GM23338 (cell line): ENCODE results near the gene SERPINC1. TPM values are rescaled to one million over a fixed set of nuclear protein-coding genes. Genes with fewer than 3 reads are reported as not detected.

Experiments
- ATAC-seq: fragments of 200-7000 bp; cut with Tn5 transposase; 3 replicates; pipeline ENCODE4 v1.9.1; 2020
- DNase-seq: peaks from one replicate; pipeline ENCODE4 v3.0.0-alpha.2; 2015; ENCODE audit warnings: low spot score
- H2AFZ ChIP-seq: fragments of 200-600 bp; sonication (generic); 2 replicates; pipeline ENCODE4 v1.8.0; 2016; ENCODE audit warnings: antibody characterized with exemption, mild to moderate bottlenecking, moderate library complexity
- H3F3A ChIP-seq: fragments of 200-600 bp; sonication (generic); replicated peaks from 2 replicates; pipeline ENCODE4 v1.8.0; 2017; ENCODE audit warnings: antibody characterized with exemption, mixed run types, low read depth
- H3K27ac ChIP-seq: fragments of 200-600 bp; sonication (generic); 2 replicates; pipeline ENCODE4 v1.6.1; 2016; ENCODE audit warnings: low read depth
- H3K27me3 ChIP-seq: fragments of 200-600 bp; sonication (generic); 2 replicates; pipeline ENCODE4 v1.8.0; 2016; ENCODE audit warnings: mild to moderate bottlenecking, mixed run types, moderate library complexity; ENCODE audit not compliant: insufficient read depth
- H3K36me3 ChIP-seq: fragments of 200-600 bp; sonication (generic); 2 replicates; pipeline ENCODE4 v1.8.0; 2016; ENCODE audit warnings: mild to moderate bottlenecking; ENCODE audit not compliant: insufficient read depth
- H3K4me1 ChIP-seq: fragments of 200-600 bp; sonication (generic); 2 replicates; pipeline ENCODE4 v1.8.0; 2016; ENCODE audit warnings: mild to moderate bottlenecking, moderate library complexity; ENCODE audit not compliant: insufficient read depth
- H3K4me2 ChIP-seq: fragments of 200-600 bp; sonication (generic); 2 replicates; pipeline ENCODE4 v1.7.1; 2017; ENCODE audit warnings: mixed run types
- H3K4me3 ChIP-seq: fragments of 200-600 bp; sonication (generic); 2 replicates; pipeline ENCODE4 v1.6.1; 2016; ENCODE audit warnings: mixed run types
- H3K79me2 ChIP-seq: fragments of 200-600 bp; sonication (generic); replicated peaks from 2 replicates; pipeline ENCODE4 v1.8.0; 2017; ENCODE audit warnings: mild to moderate bottlenecking; ENCODE audit not compliant: insufficient read depth
- H3K9me2 ChIP-seq: fragments of 200-600 bp; sonication (generic); 2 replicates; pipeline ENCODE4 v1.8.0; 2017; ENCODE audit not compliant: insufficient read depth
- H4K20me1 ChIP-seq: fragments of 200-600 bp; sonication (generic); replicated peaks from 2 replicates; pipeline ENCODE4 v1.8.0; 2017; ENCODE audit warnings: mild to moderate bottlenecking; ENCODE audit not compliant: insufficient read depth
- H3K27ac Mint-ChIP-seq: 2 replicates; pipeline ENCODE4 v1.8.0; 2020; ENCODE audit warnings: inconsistent platforms, mild to moderate bottlenecking, moderate library complexity, mixed read lengths
- H3K27me3 Mint-ChIP-seq: 3 replicates; pipeline ENCODE4 v1.8.0; 2022; ENCODE audit warnings: low read depth, mild to moderate bottlenecking, moderate library complexity, mixed read lengths, inconsistent platforms; ENCODE audit not compliant: insufficient read depth, poor library complexity
- H3K36me3 Mint-ChIP-seq: 3 replicates; pipeline ENCODE4 v1.8.0; 2021; ENCODE audit warnings: low read depth, mild to moderate bottlenecking, inconsistent platforms, moderate library complexity, mixed read lengths
- H3K4me1 Mint-ChIP-seq: 3 replicates; pipeline ENCODE4 v1.8.0; 2020; ENCODE audit warnings: mild to moderate bottlenecking, inconsistent platforms, mixed read lengths
- H3K4me3 Mint-ChIP-seq: 3 replicates; pipeline ENCODE4 v1.8.0; 2021; ENCODE audit warnings: moderate library complexity, mild to moderate bottlenecking, inconsistent platforms, mixed read lengths
- H3K9me3 Mint-ChIP-seq: 3 replicates; pipeline ENCODE4 v1.8.0; 2020; ENCODE audit warnings: moderate library complexity, mild to moderate bottlenecking, inconsistent platforms, mixed read lengths
- CREB1 ChIP-seq: fragments of 250-450 bp; sonication (Bioruptor Pico); IDR thresholded peaks from 2 replicates; pipeline ENCODE4 v1.5.0; 2020; ENCODE audit warnings: low read depth, mild to moderate bottlenecking, moderate library complexity
- EZH2 ChIP-seq: fragments of 200-600 bp; sonication (generic); IDR thresholded peaks from one replicate; pipeline ENCODE4 v1.8.0; 2017; ENCODE audit warnings: antibody characterized with exemption, mild to moderate bottlenecking, low read depth; ENCODE audit not compliant: unreplicated experiment
- EZH2phosphoT487 ChIP-seq: fragments of 200-600 bp; sonication (generic); IDR thresholded peaks from one replicate; pipeline ENCODE4 v1.8.1; 2018; ENCODE audit warnings: antibody characterized with exemption; ENCODE audit not compliant: unreplicated experiment
- JUNB ChIP-seq: IDR thresholded peaks from one replicate; pipeline ENCODE4 v1.6.1; 2016; ENCODE audit warnings: antibody characterized with exemption; ENCODE audit not compliant: unreplicated experiment
- NANOG ChIP-seq: IDR thresholded peaks from 2 replicates; pipeline ENCODE4 v1.6.1; 2016; ENCODE audit warnings: antibody characterized with exemption, borderline replicate concordance
- POLR2AphosphoS5 ChIP-seq: IDR thresholded peaks from 2 replicates; pipeline ENCODE4 v1.6.1; 2016; ENCODE audit warnings: antibody characterized with exemption, low read depth
- STAT1 ChIP-seq: IDR thresholded peaks from one replicate; pipeline ENCODE4 v1.6.1; 2016; ENCODE audit warnings: antibody characterized with exemption; ENCODE audit not compliant: unreplicated experiment
- ZNF114 ChIP-seq: fragments of 250-450 bp; sonication (Bioruptor Pico); IDR thresholded peaks from 2 replicates; pipeline ENCODE4 v1.5.0; 2020; ENCODE audit warnings: mild to moderate bottlenecking, moderate library complexity
- ZNF331 ChIP-seq: fragments of 250-450 bp; sonication (Bioruptor Pico); IDR thresholded peaks from 2 replicates; pipeline ENCODE4 v1.5.0; 2020; ENCODE audit warnings: low read depth, mild to moderate bottlenecking, moderate library complexity
- polyA plus RNA-seq: library from polyadenylated mRNA; unstranded; fragments of >200 nt; fragmentation: Nextera tagmentation; extraction: Ambion mirVana; gene quantifications from 2 replicates; pipeline ENCODE4 v1.2.1, GENCODE V29; 2016
- total RNA-seq: library from RNA; depleted of rRNA; stranded (reverse); fragments of >200 nt; shearing (Covaris generic); gene quantifications from 2 replicates; pipeline ENCODE4 v1.2.3, GENCODE V29; 2014
- TF ChIP-seq, protein P1 (sequence below): IDR thresholded peaks from one replicate; pipeline ENCODE4 v1.6.1; 2018; ENCODE audit warnings: antibody characterized with exemption; ENCODE audit not compliant: unreplicated experiment
- TF ChIP-seq, protein P2 (sequence below): fragments of 250-450 bp; sonication (Bioruptor Pico); IDR thresholded peaks from 2 replicates; pipeline ENCODE4 v1.5.0; 2020; ENCODE audit warnings: mild to moderate bottlenecking, moderate library complexity
- TF ChIP-seq, protein P3 (sequence below): IDR thresholded peaks from 2 replicates; pipeline ENCODE4 v1.6.1; 2016; ENCODE audit warnings: antibody characterized with exemption
- TF ChIP-seq, protein P4 (sequence below), 2 experiments: fragments of 200-600 bp in 1 of 2; sonication (generic) in 1 of 2; conservative IDR thresholded peaks; 2 replicates each; pipeline versions ENCODE4 v1.5.1 to v1.6.1; 2016 to 2017; ENCODE audit warnings: antibody characterized with exemption in 2 of 2, low read depth in 2 of 2, mild to moderate bottlenecking in 2 of 2, moderate library complexity in 1 of 2

Gene SERPINC1
- total and polyA plus RNA-seq, 2 experiments from 2014 or later = not detected

DNA sequence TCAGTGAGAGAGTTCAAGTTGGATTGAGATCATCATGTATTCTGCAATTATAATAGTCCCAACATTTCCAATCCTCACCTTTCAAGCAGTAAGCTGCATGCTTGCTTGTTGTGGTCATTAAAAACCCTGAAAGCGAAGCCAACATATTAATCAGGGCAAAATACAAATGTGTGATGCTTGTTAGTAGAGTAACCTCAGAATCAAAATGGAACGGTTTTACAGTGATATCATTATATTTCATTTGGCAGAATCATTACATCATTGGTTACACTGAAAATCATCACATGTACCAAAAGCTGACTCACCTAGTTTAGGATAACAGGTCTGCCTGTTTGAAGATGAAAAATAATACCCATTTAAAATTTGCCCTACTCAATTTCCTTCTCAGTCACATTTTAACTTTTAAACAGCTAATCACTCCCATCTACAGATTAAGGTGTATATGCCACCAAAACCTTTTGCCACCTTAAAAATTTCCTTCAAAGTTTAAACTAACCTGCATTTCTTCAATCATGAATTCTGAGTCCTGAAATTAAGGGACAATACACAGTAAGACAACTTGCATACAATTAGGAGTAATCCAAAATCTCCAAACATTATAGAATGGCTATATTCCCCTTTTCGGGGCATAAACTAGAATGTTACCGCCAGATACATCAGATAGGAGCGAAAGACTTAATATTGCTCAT, 52.8 kb downstream of the SERPINC1 start:
- peak overlapping the region; percentile 87 for H3K4me2 ChIP-seq
- H3K9me2 ChIP-seq = no peaks in the 10 kb centered on the region
- peaks cover 70% of the 10 kb centered on the region for H3F3A ChIP-seq
- H3K27ac Mint-ChIP-seq = peak overlapping the region; percentile 94
- peaks cover 76% of the 10 kb centered on the region for H3K36me3 Mint-ChIP-seq
- ATAC-seq (no peak), DNase-seq (no peak)
- peaks cover 13% of the 10 kb centered on the region; the same call in 2 of the 3 replicates for H3K9me3 Mint-ChIP-seq
- peak overlapping the region; percentile 100 for H3K4me3 Mint-ChIP-seq
- H3K27me3 Mint-ChIP-seq = peaks cover 59% of the 10 kb centered on the region
- peaks cover 22% of the 10 kb centered on the region for H3K4me1 Mint-ChIP-seq
- peaks cover 39% of the 10 kb centered on the region for H3K36me3 ChIP-seq
- H2AFZ ChIP-seq = no peak overlapping the region
- peak overlapping the region; percentile 96 for H3K27ac ChIP-seq
- H3K4me3 ChIP-seq = peak overlapping the region; percentile 90
- TF ChIP-seq JUNB = no peak
- TF ChIP-seq ZNF114 (CRISPR knock-in tag) = no peak
- TF ChIP-seq STAT1 = no peak
- TF ChIP-seq NANOG = no peak
- TF ChIP-seq, protein P1, sequence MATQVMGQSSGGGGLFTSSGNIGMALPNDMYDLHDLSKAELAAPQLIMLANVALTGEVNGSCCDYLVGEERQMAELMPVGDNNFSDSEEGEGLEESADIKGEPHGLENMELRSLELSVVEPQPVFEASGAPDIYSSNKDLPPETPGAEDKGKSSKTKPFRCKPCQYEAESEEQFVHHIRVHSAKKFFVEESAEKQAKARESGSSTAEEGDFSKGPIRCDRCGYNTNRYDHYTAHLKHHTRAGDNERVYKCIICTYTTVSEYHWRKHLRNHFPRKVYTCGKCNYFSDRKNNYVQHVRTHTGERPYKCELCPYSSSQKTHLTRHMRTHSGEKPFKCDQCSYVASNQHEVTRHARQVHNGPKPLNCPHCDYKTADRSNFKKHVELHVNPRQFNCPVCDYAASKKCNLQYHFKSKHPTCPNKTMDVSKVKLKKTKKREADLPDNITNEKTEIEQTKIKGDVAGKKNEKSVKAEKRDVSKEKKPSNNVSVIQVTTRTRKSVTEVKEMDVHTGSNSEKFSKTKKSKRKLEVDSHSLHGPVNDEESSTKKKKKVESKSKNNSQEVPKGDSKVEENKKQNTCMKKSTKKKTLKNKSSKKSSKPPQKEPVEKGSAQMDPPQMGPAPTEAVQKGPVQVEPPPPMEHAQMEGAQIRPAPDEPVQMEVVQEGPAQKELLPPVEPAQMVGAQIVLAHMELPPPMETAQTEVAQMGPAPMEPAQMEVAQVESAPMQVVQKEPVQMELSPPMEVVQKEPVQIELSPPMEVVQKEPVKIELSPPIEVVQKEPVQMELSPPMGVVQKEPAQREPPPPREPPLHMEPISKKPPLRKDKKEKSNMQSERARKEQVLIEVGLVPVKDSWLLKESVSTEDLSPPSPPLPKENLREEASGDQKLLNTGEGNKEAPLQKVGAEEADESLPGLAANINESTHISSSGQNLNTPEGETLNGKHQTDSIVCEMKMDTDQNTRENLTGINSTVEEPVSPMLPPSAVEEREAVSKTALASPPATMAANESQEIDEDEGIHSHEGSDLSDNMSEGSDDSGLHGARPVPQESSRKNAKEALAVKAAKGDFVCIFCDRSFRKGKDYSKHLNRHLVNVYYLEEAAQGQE = no peak
- no peak for TF ChIP-seq CREB1
- TF ChIP-seq, protein P2, sequence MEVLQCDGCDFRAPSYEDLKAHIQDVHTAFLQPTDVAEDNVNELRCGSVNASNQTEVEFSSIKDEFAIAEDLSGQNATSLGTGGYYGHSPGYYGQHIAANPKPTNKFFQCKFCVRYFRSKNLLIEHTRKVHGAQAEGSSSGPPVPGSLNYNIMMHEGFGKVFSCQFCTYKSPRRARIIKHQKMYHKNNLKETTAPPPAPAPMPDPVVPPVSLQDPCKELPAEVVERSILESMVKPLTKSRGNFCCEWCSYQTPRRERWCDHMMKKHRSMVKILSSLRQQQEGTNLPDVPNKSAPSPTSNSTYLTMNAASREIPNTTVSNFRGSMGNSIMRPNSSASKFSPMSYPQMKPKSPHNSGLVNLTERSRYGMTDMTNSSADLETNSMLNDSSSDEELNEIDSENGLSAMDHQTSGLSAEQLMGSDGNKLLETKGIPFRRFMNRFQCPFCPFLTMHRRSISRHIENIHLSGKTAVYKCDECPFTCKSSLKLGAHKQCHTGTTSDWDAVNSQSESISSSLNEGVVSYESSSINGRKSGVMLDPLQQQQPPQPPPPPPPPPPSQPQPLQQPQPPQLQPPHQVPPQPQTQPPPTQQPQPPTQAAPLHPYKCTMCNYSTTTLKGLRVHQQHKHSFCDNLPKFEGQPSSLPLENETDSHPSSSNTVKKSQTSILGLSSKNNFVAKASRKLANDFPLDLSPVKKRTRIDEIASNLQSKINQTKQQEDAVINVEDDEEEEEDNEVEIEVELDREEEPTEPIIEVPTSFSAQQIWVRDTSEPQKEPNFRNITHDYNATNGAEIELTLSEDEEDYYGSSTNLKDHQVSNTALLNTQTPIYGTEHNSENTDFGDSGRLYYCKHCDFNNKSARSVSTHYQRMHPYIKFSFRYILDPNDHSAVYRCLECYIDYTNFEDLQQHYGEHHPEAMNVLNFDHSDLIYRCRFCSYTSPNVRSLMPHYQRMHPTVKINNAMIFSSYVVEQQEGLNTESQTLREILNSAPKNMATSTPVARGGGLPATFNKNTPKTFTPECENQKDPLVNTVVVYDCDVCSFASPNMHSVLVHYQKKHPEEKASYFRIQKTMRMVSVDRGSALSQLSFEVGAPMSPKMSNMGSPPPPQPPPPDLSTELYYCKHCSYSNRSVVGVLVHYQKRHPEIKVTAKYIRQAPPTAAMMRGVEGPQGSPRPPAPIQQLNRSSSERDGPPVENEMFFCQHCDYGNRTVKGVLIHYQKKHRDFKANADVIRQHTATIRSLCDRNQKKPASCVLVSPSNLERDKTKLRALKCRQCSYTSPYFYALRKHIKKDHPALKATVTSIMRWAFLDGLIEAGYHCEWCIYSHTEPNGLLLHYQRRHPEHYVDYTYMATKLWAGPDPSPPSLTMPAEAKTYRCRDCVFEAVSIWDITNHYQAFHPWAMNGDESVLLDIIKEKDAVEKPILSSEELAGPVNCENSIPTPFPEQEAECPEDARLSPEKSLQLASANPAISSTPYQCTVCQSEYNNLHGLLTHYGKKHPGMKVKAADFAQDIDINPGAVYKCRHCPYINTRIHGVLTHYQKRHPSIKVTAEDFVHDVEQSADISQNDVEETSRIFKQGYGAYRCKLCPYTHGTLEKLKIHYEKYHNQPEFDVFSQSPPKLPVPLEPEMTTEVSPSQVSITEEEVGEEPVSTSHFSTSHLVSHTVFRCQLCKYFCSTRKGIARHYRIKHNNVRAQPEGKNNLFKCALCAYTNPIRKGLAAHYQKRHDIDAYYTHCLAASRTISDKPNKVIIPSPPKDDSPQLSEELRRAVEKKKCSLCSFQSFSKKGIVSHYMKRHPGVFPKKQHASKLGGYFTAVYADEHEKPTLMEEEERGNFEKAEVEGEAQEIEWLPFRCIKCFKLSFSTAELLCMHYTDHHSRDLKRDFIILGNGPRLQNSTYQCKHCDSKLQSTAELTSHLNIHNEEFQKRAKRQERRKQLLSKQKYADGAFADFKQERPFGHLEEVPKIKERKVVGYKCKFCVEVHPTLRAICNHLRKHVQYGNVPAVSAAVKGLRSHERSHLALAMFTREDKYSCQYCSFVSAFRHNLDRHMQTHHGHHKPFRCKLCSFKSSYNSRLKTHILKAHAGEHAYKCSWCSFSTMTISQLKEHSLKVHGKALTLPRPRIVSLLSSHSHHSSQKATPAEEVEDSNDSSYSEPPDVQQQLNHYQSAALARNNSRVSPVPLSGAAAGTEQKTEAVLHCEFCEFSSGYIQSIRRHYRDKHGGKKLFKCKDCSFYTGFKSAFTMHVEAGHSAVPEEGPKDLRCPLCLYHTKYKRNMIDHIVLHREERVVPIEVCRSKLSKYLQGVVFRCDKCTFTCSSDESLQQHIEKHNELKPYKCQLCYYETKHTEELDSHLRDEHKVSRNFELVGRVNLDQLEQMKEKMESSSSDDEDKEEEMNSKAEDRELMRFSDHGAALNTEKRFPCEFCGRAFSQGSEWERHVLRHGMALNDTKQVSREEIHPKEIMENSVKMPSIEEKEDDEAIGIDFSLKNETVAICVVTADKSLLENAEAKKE (CRISPR knock-in tag) = no peak
- no peak for TF ChIP-seq EZH2phosphoT487
- TF ChIP-seq, protein P3, sequence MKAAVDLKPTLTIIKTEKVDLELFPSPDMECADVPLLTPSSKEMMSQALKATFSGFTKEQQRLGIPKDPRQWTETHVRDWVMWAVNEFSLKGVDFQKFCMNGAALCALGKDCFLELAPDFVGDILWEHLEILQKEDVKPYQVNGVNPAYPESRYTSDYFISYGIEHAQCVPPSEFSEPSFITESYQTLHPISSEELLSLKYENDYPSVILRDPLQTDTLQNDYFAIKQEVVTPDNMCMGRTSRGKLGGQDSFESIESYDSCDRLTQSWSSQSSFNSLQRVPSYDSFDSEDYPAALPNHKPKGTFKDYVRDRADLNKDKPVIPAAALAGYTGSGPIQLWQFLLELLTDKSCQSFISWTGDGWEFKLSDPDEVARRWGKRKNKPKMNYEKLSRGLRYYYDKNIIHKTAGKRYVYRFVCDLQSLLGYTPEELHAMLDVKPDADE = no peak
- no peak for TF ChIP-seq POLR2AphosphoS5
- no peak for TF ChIP-seq ZNF331 (CRISPR knock-in tag)
- TF ChIP-seq EZH2 = no peak
- TF ChIP-seq, protein P4, sequence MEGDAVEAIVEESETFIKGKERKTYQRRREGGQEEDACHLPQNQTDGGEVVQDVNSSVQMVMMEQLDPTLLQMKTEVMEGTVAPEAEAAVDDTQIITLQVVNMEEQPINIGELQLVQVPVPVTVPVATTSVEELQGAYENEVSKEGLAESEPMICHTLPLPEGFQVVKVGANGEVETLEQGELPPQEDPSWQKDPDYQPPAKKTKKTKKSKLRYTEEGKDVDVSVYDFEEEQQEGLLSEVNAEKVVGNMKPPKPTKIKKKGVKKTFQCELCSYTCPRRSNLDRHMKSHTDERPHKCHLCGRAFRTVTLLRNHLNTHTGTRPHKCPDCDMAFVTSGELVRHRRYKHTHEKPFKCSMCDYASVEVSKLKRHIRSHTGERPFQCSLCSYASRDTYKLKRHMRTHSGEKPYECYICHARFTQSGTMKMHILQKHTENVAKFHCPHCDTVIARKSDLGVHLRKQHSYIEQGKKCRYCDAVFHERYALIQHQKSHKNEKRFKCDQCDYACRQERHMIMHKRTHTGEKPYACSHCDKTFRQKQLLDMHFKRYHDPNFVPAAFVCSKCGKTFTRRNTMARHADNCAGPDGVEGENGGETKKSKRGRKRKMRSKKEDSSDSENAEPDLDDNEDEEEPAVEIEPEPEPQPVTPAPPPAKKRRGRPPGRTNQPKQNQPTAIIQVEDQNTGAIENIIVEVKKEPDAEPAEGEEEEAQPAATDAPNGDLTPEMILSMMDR (conservative IDR thresholded peaks at IDR 0.05; ENCODE audit: low read depth in 2 of 2) = no peak
- peaks cover 28% of the 10 kb centered on the region for H3K4me1 ChIP-seq
- peaks cover 38% of the 10 kb centered on the region for H3K79me2 ChIP-seq
- peaks cover 16% of the 10 kb centered on the region for H4K20me1 ChIP-seq
- H3K27me3 ChIP-seq = no peaks in the 10 kb centered on the region
